Karpas-422 (cell line): ENCODE results near the gene D2HGDH. TPM values are rescaled to one million over a fixed set of nuclear protein-coding genes. Genes with fewer than 3 reads are reported as not detected.
"Not testable (repeated sequence)": the region's sequence is repeated elsewhere in the genome, so short reads cannot be mapped to it uniquely, and the experiment has no call there.

ENCODE experiments used
- DNase-seq: peaks from one replicate; pipeline ENCODE4 v3.0.0-alpha.2; 2015
- H2AFZ ChIP-seq: fragments of 200-600 bp; sonication (generic); 2 replicates; pipeline ENCODE4 v1.6.1; 2014; ENCODE audit warnings: antibody characterized with exemption, low read length, mixed read lengths
- H3K27ac ChIP-seq: fragments of 200-600 bp; sonication (generic); 2 replicates; pipeline ENCODE4 v1.5.1; 2014; ENCODE audit warnings: mild to moderate bottlenecking, low read length, moderate library complexity
- H3K27me3 ChIP-seq: fragments of 200-600 bp; sonication (generic); 2 replicates; pipeline ENCODE4 v1.6.1; 2014; ENCODE audit warnings: low read length, mixed read lengths
- H3K36me3 ChIP-seq: fragments of 200-600 bp; sonication (generic); 2 replicates; pipeline ENCODE4 v1.6.1; 2014; ENCODE audit warnings: low read length, mixed read lengths; ENCODE audit not compliant: insufficient read depth
- H3K4me1 ChIP-seq: fragments of 200-600 bp; sonication (generic); 2 replicates; pipeline ENCODE4 v1.6.1; 2014; ENCODE audit warnings: mild to moderate bottlenecking, low read length, mixed read lengths
- H3K4me2 ChIP-seq: fragments of 200-600 bp; sonication (generic); 2 replicates; pipeline ENCODE4 v1.6.1; 2014; ENCODE audit warnings: low read length, low read depth, mild to moderate bottlenecking; ENCODE audit not compliant: poor library complexity, severe bottlenecking
- H3K4me3 ChIP-seq: fragments of 200-600 bp; sonication (generic); 2 replicates; pipeline ENCODE4 v1.5.1; 2014; ENCODE audit warnings: mild to moderate bottlenecking, antibody characterized with exemption, low read length, mixed read lengths
- H3K79me2 ChIP-seq: fragments of 200-600 bp; sonication (generic); 2 replicates; pipeline ENCODE4 v1.6.1; 2014; ENCODE audit warnings: mild to moderate bottlenecking, low read length, mixed read lengths
- H3K9ac ChIP-seq: fragments of 200-600 bp; sonication (generic); 2 replicates; pipeline ENCODE4 v1.6.0; 2014; ENCODE audit warnings: low read length
- H3K9me2 ChIP-seq: fragments of 200-600 bp; sonication (generic), shearing (Covaris generic); replicated peaks from 2 replicates; pipeline ENCODE4 v1.6.0; 2014; ENCODE audit warnings: mild to moderate bottlenecking, low read length, moderate library complexity; ENCODE audit not compliant: insufficient read depth
- H3K9me3 ChIP-seq: fragments of 300-700, 200-600 bp; sonication (generic); 2 replicates; pipeline ENCODE4 v1.6.1; 2014; ENCODE audit warnings: low read length, mixed read lengths
- H4K20me1 ChIP-seq: fragments of 200-600 bp; sonication (generic); 2 replicates; pipeline ENCODE4 v1.6.1; 2014; ENCODE audit warnings: mild to moderate bottlenecking, antibody characterized with exemption, low read length, low read depth; ENCODE audit not compliant: insufficient read depth
- total RNA-seq: library from RNA; depleted of rRNA; stranded (reverse); fragments of >200 nt; shearing (Covaris generic); gene quantifications from 2 replicates; pipeline ENCODE4 v1.2.3, GENCODE V29; 2014; ENCODE audit warnings: low replicate concordance; rRNA removed

D2HGDH gene
- total RNA-seq, 1 experiment from 2014 or later = 21.2 TPM

DNA sequence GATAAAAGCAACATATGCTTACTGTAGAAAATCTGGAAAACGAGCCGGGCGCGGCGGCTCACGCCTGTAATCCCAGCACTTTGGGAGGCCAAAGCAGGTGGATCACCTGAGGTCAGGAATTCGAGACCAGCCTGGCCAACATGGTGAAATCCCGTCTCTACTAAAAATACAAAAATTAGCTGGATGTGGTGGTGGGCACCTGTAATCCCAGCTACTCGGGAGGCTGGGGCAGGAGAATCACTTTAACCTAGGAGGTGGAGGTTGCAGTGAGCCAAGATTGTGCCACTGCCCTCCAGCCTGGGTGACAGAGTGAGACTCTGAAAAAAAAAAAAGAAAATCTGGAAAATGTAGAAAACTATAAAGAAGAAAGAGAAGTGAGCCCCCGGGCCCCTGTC is 83.4 kb downstream of the D2HGDH start:
- H3K9me3 ChIP-seq, H3K27me3 ChIP-seq, H2AFZ ChIP-seq, H3K27ac ChIP-seq, H4K20me1 ChIP-seq, H3K36me3 ChIP-seq, H3K9ac ChIP-seq, H3K79me2 ChIP-seq, H3K9me2 ChIP-seq, H3K4me3 ChIP-seq, H3K4me1 ChIP-seq, DNase-seq, H3K4me2 ChIP-seq: not testable (repeated sequence)

Other genes with a start within 250 kb of the D2HGDH start
- 79.5 and 152 TPM in 2 replicates for gene STK25, start 226.0 kb upstream of the D2HGDH start, total RNA-seq
- gene BOK, start 175.9 kb upstream of the D2HGDH start, total RNA-seq = not detected in 2 replicates
- 45.4 and 107 TPM in 2 replicates for gene THAP4, start 97.5 kb upstream of the D2HGDH start, total RNA-seq
- gene ATG4B, start 96.9 kb upstream of the D2HGDH start, total RNA-seq = 63.9 and 66.6 TPM in 2 replicates
- gene DTYMK, start 47.8 kb upstream of the D2HGDH start, total RNA-seq = 29.1 and 32.0 TPM in 2 replicates
- 34.4 and 46.8 TPM in 2 replicates for gene ING5, start 32.6 kb upstream of the D2HGDH start, total RNA-seq
- gene GAL3ST2, start 42.2 kb downstream of the D2HGDH start, total RNA-seq = not detected in 2 replicates
- not detected in 2 replicates for gene NEU4, start 74.6 kb downstream of the D2HGDH start, total RNA-seq
- 0.07 TPM in 1 of 2 replicates, not detected in the other for gene PDCD1, start 124.3 kb downstream of the D2HGDH start, total RNA-seq
- gene RTP5, start 135.1 kb downstream of the D2HGDH start, total RNA-seq = not detected in 2 replicates